Measurements from ENCODE around the gene RD3L.

The RD3L gene

DNA sequence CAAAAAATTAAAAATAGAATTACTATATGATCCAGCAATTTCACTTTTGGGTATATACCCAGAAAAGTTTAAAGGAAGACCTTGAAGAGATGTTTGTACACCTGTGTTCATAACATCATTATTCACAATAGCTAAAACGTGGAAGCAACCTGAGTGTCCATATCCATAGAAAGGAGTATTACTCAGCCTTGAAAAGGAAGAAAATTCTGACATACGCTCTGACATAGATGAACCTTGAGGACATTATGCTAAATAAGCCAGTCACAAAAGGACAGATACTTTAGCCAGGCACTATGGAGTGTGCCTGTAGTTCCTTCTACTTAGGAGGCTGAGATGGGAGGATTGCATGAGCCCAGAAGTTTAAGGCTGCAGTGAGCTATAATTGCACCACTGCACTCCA is 6.1 kb upstream of the RD3L start:
- no peak for TF ChIP-seq CTCF (IDR thresholded peaks at IDR 0.05; ENCODE audit: low read depth, low read length)
- H3K4me1 ChIP-seq: no peaks in the 10 kb centered on the region
- H3K36me3 ChIP-seq: no peaks in the 10 kb centered on the region

GRCh38 chr14:103946975-103947374 is 4.6 kb upstream of the RD3L start:
- no peak for TF ChIP-seq CTCF (IDR thresholded peaks at IDR 0.05; ENCODE audit: low read depth, low read length)
- no peak for DNase-seq
- Histone ChIP-seq H3K36me3 (no peaks in the 10 kb centered on the region), H3K4me3 (ENCODE audit: low read depth, low read length) (no peak overlapping the region), H3K9me3 (no peaks in the 10 kb centered on the region), H3K27me3 (no peaks in the 10 kb centered on the region), H3K4me1 (no peaks in the 10 kb centered on the region)

More for the DNA sequence above, 6.1 kb upstream of the RD3L start:
- no peak overlapping the region for H3K4me3 ChIP-seq (ENCODE audit: low read depth, low read length)
- H3K27me3 ChIP-seq: no peaks in the 10 kb centered on the region
- H3K9me3 ChIP-seq: no peaks in the 10 kb centered on the region
- DNase-seq: no peak

GRCh38 chr14:103943673-103944072 is 1.3 kb upstream of the RD3L start:
- no peak for DNase-seq
- Histone ChIP-seq H3K27me3 (no peaks in the 10 kb centered on the region), H3K36me3 (no peaks in the 10 kb centered on the region), H3K4me3 (ENCODE audit: low read depth, low read length) (no peak overlapping the region), H3K9me3 (no peaks in the 10 kb centered on the region), H3K4me1 (no peaks in the 10 kb centered on the region)
- TF ChIP-seq CTCF (IDR thresholded peaks at IDR 0.05; ENCODE audit: low read depth, low read length): no peak

DNA sequence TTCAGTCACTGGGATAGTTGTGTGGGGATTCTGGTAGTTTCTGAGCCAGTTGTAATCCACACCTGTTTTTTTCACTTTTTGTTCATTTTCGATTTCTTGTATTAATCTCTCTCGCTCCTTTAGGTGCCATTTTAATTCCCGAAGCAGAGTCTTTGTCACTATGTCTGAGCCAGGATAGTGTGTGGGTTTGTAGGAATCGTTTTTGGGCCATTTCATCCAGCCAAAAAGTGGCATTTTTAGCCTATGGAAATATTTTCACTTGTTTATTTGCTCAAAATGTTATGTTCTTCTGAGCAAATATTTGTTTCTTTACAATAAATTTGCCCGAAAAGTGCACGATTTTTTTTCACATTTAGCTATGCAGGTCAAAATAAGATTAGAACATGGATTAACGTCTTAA is 867 bp downstream of the RD3L start:
- H3K27me3 ChIP-seq: no peaks in the 10 kb centered on the region
- no peaks in the 10 kb centered on the region for H3K4me1 ChIP-seq
- no peak for TF ChIP-seq CTCF (IDR thresholded peaks at IDR 0.05; ENCODE audit: low read depth, low read length)
- H3K9me3 ChIP-seq: no peaks in the 10 kb centered on the region
- H3K36me3 ChIP-seq: no peaks in the 10 kb centered on the region
- DNase-seq: no peak
- no peak overlapping the region for H3K4me3 ChIP-seq (ENCODE audit: low read depth, low read length)

DNA sequence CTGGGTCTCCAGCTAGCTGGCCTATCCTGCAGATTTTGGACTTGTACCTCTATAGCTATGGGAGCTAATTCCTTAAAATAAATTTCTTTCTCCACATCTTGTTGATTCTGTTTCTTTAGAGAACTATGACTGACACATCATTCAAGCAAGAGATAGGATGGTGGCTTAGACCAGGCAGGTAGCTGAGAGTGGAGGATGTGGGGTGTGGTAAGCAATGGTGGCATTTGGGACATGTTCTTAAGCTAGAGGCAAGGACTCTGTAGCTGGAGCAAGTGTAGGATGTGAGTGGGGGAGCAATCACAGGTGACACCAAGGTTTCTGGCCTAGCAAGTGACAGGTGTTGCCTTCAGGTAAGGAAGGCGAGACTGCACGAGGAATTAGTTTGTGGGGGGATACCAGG is 7.2 kb downstream of the RD3L start:
- Histone ChIP-seq H3K4me3 (ENCODE audit: low read depth, low read length) (no peak overlapping the region), H3K27me3 (no peaks in the 10 kb centered on the region), H3K4me1 (no peaks in the 10 kb centered on the region), H3K36me3 (no peaks in the 10 kb centered on the region), H3K9me3 (no peaks in the 10 kb centered on the region)
- TF ChIP-seq CTCF (IDR thresholded peaks at IDR 0.05; ENCODE audit: low read depth, low read length): no peak
- no peak for DNase-seq

DNA sequence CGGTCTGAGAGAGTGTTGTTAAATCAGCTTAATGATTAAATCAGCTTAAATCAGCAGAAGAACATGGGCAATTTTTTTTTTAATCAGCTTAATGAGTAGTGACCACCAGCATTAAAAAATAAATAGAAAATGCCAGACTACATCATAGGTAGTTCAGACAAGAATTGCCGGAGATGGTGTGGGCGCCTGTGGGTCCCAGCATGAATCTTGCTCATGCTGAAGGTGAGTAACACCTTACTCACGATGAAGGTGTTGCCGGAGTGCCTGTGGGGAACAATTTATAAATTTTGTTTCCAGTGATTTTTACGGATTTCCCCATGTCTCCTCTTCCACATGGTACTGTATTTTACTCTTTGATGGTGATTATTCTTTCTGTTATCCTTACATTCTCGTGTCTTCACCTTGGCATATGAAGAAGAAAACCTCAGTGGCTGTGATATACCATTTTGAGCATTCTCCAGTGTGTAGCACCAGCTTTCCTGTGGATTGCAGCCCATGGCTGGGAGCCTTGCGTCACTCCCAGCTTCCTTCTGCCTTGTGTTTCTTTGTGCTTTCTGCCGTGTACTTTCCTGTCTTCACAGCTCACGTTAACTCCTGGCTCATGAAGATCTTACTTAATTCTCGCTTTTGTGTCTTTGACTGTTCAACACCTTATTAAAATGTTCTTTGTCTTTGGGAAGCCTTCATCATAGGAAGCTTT is 9.4 kb downstream of the RD3L start:
- H3K9me3 ChIP-seq: no peaks in the 10 kb centered on the region
- H3K36me3 ChIP-seq: no peaks in the 10 kb centered on the region
- H3K4me1 ChIP-seq: no peaks in the 10 kb centered on the region
- H3K4me3 ChIP-seq (ENCODE audit: low read depth, low read length): no peak overlapping the region
- H3K27me3 ChIP-seq: no peaks in the 10 kb centered on the region
- no peak for TF ChIP-seq CTCF (IDR thresholded peaks at IDR 0.05; ENCODE audit: low read depth, low read length)
- DNase-seq: no peak
